Left ventricle myocardium inferior (tissue), 1 donor: ENCODE results near the gene GPR137. TPM values are rescaled to one million over a fixed set of nuclear protein-coding genes. Genes with fewer than 3 reads are reported as not detected.
A peak's percentile ranks its signal among the peaks of the same experiment; 100 is the strongest.

Experiments
- DNase-seq: peaks from one replicate; pipeline ENCODE4 v3.0.0-alpha.2; 2020
- H3K27ac ChIP-seq: fragments of 200-600 bp; replicated peaks from 2 replicates; pipeline ENCODE4 v1.8.0; 2021
- H3K27me3 ChIP-seq: fragments of 200-600 bp; 2 replicates; pipeline ENCODE4 v1.8.0; 2021; ENCODE audit warnings: low read depth
- H3K36me3 ChIP-seq: fragments of 200-600 bp; 2 replicates; pipeline ENCODE4 v1.8.0; 2021
- H3K4me1 ChIP-seq: fragments of 200-600 bp; 2 replicates; pipeline ENCODE4 v1.8.0; 2021
- H3K4me3 ChIP-seq: fragments of 200-600 bp; 2 replicates; pipeline ENCODE4 v1.8.0; 2021; ENCODE audit warnings: mild to moderate bottlenecking, moderate library complexity
- H3K9me3 ChIP-seq: fragments of 200-600 bp; replicated peaks from 2 replicates; pipeline ENCODE4 v1.8.0; 2021
- CTCF ChIP-seq: fragments of 200-600 bp; IDR thresholded peaks from 2 replicates; pipeline ENCODE4 v1.8.0; 2021; ENCODE audit warnings: antibody characterized with exemption, mild to moderate bottlenecking, borderline replicate concordance
- intact Hi-C: fragments of 100-400 bp; cut with micrococcal nuclease; formaldehyde crosslinking; loops from one replicate; pipeline ENCODE4 v1.11.0; 2022
- total RNA-seq: library from RNA; stranded (reverse); fragmentation: NEBNext Ultra II Directional; extraction: Animal tissue kit (Norgen Biotek cat#: 25700); gene quantifications from one replicate; pipeline ENCODE4 v1.2.1, GENCODE V29; 2021
- donor health status: DM: no; HTN: yes; CAD: no; lungs with severe emphysema.

Gene GPR137
- total RNA-seq, 1 donor from 2014 or later, result 28.4 TPM

GRCh38 chr11:64304032-64304315 is 18.3 kb downstream of the GPR137 start:
- Histone ChIP-seq H3K4me3 (peak overlapping the region; percentile 77), H3K9me3 (no peaks in the 10 kb centered on the region), H3K4me1 (peaks cover 62% of the 10 kb centered on the region), H3K36me3 (peaks cover 10% of the 10 kb centered on the region), H3K27ac (peak overlapping the region; percentile 99), H3K27me3 (peaks cover 18% of the 10 kb centered on the region)
- no peak for TF ChIP-seq CTCF
- intact Hi-C loops, result loop anchor here (5.0 kb wide), 1 partner anchor 97 kb away; the partner anchor contains the start of gene FERMT3
- no peak for DNase-seq

DNA sequence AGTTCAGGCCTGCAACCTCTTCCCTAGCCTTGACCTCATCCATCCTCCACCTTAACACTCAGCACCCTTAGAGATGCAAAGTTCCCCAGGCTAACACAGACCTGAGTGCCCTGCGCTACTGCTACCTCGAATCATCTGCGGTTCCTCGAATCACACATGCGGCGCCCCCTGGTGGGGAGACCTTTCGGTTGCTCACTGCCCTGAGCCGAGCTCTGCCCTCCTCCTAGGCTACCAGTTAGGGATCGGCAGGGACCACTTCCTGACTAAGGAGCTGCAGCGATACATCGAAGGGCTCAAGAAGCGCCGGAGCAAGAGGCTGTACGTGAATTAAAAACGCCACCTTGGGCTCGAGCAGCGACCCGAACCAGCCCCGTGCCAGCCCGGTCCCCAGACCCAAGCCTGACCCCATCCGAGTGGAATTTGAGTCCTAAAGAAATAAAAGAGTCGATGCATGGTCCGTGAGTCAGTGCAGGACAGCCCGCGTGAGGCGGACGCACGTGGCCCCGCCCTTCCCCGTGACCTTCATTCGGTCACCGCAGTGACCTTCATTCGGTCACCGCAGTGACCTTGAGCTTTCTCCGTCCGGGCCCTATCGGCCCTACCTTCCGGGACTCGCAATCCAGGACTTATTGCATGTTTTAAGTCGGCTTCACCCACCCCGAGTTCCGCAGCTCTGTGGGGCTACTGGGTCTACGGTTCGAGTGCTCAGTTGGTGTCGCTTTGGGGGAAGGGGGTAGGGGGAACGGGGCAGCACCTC is 18.8 kb downstream of the GPR137 start:
- peak; percentile 95 for DNase-seq
- intact Hi-C loops, result loop anchor here (5.0 kb wide), 1 partner anchor 97 kb away; the partner anchor contains the start of gene FERMT3
- Histone ChIP-seq H3K36me3 (peaks cover 10% of the 10 kb centered on the region), H3K4me1 (peaks cover 57% of the 10 kb centered on the region), H3K9me3 (no peaks in the 10 kb centered on the region), H3K27me3 (peaks cover 13% of the 10 kb centered on the region), H3K4me3 (peak overlapping the region; percentile 77), H3K27ac (peak overlapping the region; percentile 99)
- peak; percentile 93 for TF ChIP-seq CTCF

DNA sequence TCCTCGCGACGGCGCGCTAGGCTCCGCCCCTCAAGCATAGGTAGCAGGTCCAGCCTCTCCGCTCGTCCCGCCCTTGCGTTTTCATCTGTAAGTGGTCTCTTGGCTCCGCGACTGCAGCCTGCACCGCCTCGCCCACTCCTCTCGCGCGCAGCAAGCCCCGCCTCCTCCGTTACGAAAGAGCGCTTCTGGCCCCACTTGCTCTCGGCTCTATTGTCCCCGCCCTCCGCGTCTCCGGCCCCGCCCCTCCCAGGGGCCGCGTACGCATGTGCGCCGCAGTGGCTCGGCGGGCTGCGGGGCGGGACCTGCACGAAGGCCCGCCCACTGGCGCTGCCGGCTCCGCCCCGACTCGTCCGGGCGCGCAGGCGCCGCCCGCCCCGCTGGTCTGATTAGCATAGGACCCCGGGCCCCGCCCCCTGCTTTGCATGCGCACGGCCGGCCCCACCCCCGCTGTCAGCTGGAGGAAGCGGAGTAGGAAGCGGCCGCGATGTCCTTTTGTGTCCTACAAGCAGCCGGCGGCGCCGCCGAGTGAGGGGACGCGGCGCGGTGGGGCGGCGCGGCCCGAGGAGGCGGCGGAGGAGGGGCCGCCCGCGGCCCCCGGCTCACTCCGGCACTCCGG is 19.5 kb downstream of the GPR137 start, which contains the start of gene ESRRA:
TSS of gene ESRRA (plus strand) at position 450 of the 616 bp plus-strand sequence. CDS start 1,656 bp downstream, outside the sequence.
- H3K27ac ChIP-seq, result peak within 1 kb of the TSS; percentile 99
- H3K4me1 ChIP-seq, result peaks cover 50% of the 10 kb centered on the region
- peaks cover 10% of the 10 kb centered on the region for H3K36me3 ChIP-seq
- intact Hi-C loops, result no loop called here
- no peak for TF ChIP-seq CTCF
- H3K4me3 ChIP-seq, result peak within 1 kb of the TSS; percentile 77
- H3K27me3 ChIP-seq, result peaks cover 6% of the 10 kb centered on the region
- DNase-seq, result peak; percentile 100
- no peaks in the 10 kb centered on the region for H3K9me3 ChIP-seq

- H3K9me3 ChIP-seq, result no peaks in the 10 kb centered on the region
- H3K36me3 ChIP-seq, result peaks cover 13% of the 10 kb centered on the region
- peak; percentile 38 for TF ChIP-seq CTCF
- intact Hi-C loops, result no loop called here
- peak; percentile 70 for DNase-seq
- no peaks in the 10 kb centered on the region for H3K27me3 ChIP-seq
- peak overlapping the region; percentile 77 for H3K4me3 ChIP-seq
- peak overlapping the region; percentile 99 for H3K27ac ChIP-seq
- H3K4me1 ChIP-seq, result peaks cover 48% of the 10 kb centered on the region
Measured at GRCh38 chr11:64305691-64306562, 20.3 kb downstream of the GPR137 start.

DNA sequence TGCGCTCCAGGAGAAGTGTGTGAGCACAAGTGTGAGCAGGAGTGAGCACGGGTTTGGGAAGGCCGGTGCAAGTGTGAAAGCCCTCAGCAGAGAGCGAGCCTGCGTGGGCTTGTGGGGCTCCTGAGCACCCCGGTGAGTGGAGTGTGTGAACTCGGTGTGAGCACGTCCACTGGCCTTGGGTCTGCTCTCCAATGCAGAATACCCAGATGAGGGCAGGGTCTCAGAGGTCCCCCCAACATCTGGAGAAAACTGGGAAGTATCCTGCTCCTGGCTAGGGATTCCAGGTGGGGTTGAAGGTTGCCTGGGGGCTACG is 20.9 kb downstream of the GPR137 start:
- Histone ChIP-seq H3K27me3 (no peaks in the 10 kb centered on the region), H3K27ac (peak overlapping the region; percentile 99), H3K9me3 (no peaks in the 10 kb centered on the region), H3K36me3 (peaks cover 15% of the 10 kb centered on the region), H3K4me3 (peak overlapping the region; percentile 77), H3K4me1 (peaks cover 43% of the 10 kb centered on the region)
- intact Hi-C loops, result no loop called here
- no peak for TF ChIP-seq CTCF
- no peak for DNase-seq
